ENCODE measurements around the gene STXBP5.

- no peak for TF ChIP-seq EZH2phosphoT487 (IDR thresholded peaks at IDR 0.05; ENCODE audit: insufficient read depth, low read depth)
- no peak for TF ChIP-seq EZH2 (IDR thresholded peaks at IDR 0.05; ENCODE audit: insufficient read depth, poor library complexity, severe bottlenecking)
These were observed 75.2 kb downstream of the STXBP5 start for GRCh38 chr6:147279427-147279826.

All from GM23248 (cell line).